ENCODE data around the gene LARP1.

LARP1 gene

DNA sequence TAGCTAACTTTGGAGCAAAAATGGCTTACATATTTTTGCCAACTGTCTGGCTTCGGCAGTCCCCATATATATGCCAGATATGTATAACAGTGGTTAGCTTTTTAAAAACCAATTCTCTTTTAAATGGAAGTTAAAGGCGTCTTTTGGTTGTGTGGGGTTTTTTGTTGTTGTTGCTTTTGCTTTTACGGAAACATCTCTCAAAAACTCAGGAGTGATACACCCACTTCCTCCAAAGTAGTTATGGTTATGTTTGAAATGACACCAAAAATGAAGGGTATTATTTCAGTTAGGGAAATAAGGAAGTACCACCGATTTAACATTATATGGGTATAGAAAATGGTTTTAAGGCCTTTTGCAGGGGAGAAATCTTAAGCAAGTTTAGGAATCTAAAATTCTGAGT lies 105.6 kb downstream of the LARP1 start:
- no peak for DNase-seq (ENCODE audit: low read depth, low spot score)
- peak overlapping the region; percentile 48; the same call in 1 of the 2 replicates for H3K27ac ChIP-seq
- peak overlapping the region; percentile 87 for H3K4me3 ChIP-seq
- TF ChIP-seq FOXP2 (optimal IDR thresholded peaks at IDR 0.05; ENCODE audit: control extremely low read depth, extremely low read length, insufficient read depth): no peak
- TF ChIP-seq POLR2AphosphoS5 (IDR thresholded peaks at IDR 0.05; ENCODE audit: borderline replicate concordance, low read depth, low read length): no peak
- no peak for TF ChIP-seq EZH2 (IDR thresholded peaks at IDR 0.05)
- peak overlapping the region; percentile 90 for H3K9ac ChIP-seq (ENCODE audit: insufficient read length)
- H3K36me3 ChIP-seq (ENCODE audit: insufficient read depth, low read length): peaks cover 40% of the 10 kb centered on the region
- no peaks in the 10 kb centered on the region for H3K9me3 ChIP-seq (ENCODE audit: low read depth, low read length)

DNA sequence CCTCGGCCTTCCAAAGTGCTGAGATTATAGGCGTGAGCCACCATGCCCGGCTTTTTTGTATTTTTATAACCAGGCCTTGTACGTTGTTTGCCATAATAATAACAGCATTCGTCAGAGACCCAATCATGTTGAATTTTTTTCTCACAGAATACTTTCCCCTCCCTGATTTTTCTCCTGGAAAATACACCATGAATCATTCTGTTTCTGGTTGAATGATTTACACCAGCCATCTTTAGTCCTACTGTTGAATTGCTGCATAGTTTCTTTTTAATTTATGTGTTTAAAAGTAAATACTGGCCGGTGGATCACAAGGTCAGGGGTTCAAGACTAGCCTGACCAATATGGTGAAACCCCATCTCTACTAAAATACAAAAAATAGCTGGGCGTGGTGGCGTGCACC lies 106.8 kb downstream of the LARP1 start:
- Histone ChIP-seq H3K9ac (ENCODE audit: insufficient read length) (no peak overlapping the region), H3K27ac (no peak overlapping the region), H3K36me3 (ENCODE audit: insufficient read depth, low read length) (peaks cover 51% of the 10 kb centered on the region), H3K9me3 (ENCODE audit: low read depth, low read length) (no peaks in the 10 kb centered on the region), H3K4me3 (no peak overlapping the region)
- TF ChIP-seq POLR2AphosphoS5 (IDR thresholded peaks at IDR 0.05; ENCODE audit: borderline replicate concordance, low read depth, low read length): no peak
- no peak for TF ChIP-seq FOXP2 (optimal IDR thresholded peaks at IDR 0.05; ENCODE audit: control extremely low read depth, extremely low read length, insufficient read depth)
- no peak for TF ChIP-seq EZH2 (IDR thresholded peaks at IDR 0.05)
- DNase-seq (ENCODE audit: low read depth, low spot score): no peak

DNA sequence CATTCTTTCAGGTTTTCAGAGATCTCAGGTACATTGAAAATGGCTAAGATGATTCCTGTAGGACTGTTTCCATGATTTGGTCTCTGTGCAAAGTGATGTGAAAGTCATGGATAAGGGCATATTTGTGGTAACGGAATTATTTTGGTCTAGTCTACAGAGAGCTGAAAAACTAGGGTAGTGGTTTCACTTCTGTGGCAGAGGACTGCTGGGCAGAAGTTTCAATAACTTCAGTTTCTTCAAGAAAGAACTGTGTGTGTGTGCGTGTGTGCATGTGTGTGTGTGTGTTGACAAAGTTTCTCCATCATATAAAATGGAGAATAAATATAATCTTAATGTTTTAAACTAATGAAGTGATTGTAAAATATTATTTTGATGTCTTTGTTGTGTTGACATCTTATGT lies 107.6 kb downstream of the LARP1 start:
- Histone ChIP-seq H3K4me3 (no peak overlapping the region), H3K9ac (ENCODE audit: insufficient read length) (no peak overlapping the region), H3K36me3 (ENCODE audit: insufficient read depth, low read length) (peaks cover 58% of the 10 kb centered on the region), H3K27ac (no peak overlapping the region), H3K9me3 (ENCODE audit: low read depth, low read length) (no peaks in the 10 kb centered on the region)
- DNase-seq (ENCODE audit: low read depth, low spot score): no peak
- TF ChIP-seq EZH2 (IDR thresholded peaks at IDR 0.05) (no peak), POLR2AphosphoS5 (IDR thresholded peaks at IDR 0.05; ENCODE audit: borderline replicate concordance, low read depth, low read length) (no peak)

DNA sequence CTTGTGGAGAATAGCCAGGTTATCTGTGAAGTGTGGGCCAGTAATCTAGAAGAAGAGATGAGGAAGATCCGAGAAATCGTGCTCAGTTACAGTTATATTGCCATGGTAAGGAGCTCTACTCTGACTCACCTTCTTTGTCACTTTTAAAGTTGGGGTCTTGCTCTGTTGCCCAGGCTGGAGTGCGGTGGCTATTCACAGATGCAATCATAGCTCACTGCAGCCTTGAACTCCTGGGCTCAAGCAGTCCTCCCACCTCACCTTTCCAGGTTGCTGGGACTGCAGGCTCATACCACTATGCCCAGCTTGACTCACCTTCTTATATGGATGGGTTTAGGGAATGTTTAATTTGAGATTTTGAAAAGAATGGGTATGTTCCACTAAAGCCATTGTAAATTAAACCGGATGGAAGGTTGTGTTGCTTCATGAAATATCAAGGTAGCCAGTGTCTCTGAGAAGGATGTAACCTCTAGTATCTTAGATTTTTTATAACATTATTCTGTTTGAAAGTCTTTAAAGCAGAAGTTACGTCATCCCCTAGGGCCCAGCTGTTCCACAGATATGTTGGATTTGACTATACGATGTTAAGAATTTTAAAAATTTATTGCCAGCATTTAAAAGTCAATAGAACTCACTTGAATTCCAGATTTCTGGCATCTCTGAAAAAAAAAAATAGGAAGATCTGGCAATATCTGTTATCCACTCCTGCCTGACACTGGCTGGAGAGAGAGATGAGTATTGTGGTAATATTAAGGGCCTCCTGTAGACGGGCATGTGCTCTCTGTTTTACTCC lies 108.3 kb downstream of the LARP1 start:
- Histone ChIP-seq H3K27ac (0 out of 2 replicates have a peak overlapping the region, but pooled peaks have one; percentile 25), H3K4me3 (no peak overlapping the region), H3K9ac (ENCODE audit: insufficient read length) (no peak overlapping the region), H3K9me3 (ENCODE audit: low read depth, low read length) (no peaks in the 10 kb centered on the region), H3K36me3 (ENCODE audit: insufficient read depth, low read length) (peaks cover 59% of the 10 kb centered on the region)
- DNase-seq (ENCODE audit: low read depth, low spot score): no peak
- no peak for TF ChIP-seq EZH2 (IDR thresholded peaks at IDR 0.05)
- no peak for TF ChIP-seq POLR2AphosphoS5 (IDR thresholded peaks at IDR 0.05; ENCODE audit: borderline replicate concordance, low read depth, low read length)

DNA sequence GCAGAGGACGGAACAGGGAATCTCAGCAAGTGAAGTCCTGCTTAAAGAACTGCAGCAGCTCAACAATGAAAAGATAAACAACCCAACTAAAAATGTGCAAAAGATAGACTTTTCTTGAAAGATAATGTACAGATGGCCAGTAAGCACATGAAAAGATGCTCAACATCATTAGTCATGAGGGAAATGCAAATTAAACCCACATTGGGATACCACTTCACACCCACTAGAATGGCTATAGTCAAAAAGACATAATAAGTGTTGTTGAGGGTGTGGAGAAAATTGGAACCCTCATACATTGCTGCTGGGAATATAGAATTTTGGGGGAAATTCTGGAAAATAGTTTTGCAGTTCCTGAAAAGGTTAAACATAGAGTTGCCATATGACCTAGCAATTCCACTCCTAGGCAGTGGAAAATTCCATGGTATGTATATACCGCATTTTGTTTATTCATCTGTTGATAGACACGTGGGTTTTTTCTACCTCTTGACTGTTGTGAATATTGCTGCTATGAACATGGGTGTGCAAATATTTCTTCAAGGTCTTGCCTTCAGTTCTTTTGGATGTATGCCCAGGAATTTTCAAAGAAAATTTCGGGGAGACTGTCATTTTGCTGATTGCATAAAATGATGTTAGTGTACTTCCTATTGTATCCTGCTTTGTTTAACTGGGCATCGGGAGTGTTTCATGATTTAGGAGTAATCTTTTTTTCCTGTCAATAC lies 110.4 kb downstream of the LARP1 start:
- H3K4me3 ChIP-seq: no peak overlapping the region
- TF ChIP-seq FOXP2 (optimal IDR thresholded peaks at IDR 0.05; ENCODE audit: control extremely low read depth, extremely low read length, insufficient read depth) (no peak), POLR2AphosphoS5 (IDR thresholded peaks at IDR 0.05; ENCODE audit: borderline replicate concordance, low read depth, low read length) (no peak), EZH2 (IDR thresholded peaks at IDR 0.05) (no peak)

DNA sequence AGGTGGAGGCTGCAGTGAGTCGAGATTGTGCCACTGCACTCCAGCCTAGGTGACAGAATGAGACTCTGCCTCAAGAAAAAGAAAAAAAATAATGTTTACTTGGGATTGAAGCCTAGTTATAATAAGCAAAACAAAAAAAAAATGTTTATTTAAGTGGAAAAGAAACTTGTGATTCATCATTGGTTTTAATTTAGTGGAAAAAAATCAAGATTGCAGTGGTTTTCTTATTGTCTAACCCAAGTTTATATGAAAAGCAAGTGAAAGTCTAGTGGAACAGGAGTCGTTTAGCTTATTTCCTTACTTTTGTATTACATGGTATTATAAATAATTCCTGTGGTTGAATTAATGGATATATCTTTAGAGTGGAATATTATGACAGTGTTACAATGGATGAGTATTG lies 111.7 kb downstream of the LARP1 start:
- Histone ChIP-seq H3K36me3 (ENCODE audit: insufficient read depth, low read length) (peaks cover 77% of the 10 kb centered on the region), H3K9ac (ENCODE audit: insufficient read length) (no peak overlapping the region), H3K9me3 (ENCODE audit: low read depth, low read length) (no peaks in the 10 kb centered on the region), H3K27ac (peak overlapping the region; percentile 42; the same call in 1 of the 2 replicates), H3K4me3 (no peak overlapping the region)
- no peak for DNase-seq (ENCODE audit: low read depth, low spot score)
- TF ChIP-seq FOXP2 (optimal IDR thresholded peaks at IDR 0.05; ENCODE audit: control extremely low read depth, extremely low read length, insufficient read depth): no peak

More for the DNA sequence above, 110.4 kb downstream of the LARP1 start:
- Histone ChIP-seq H3K9ac (ENCODE audit: insufficient read length) (no peak overlapping the region), H3K9me3 (ENCODE audit: low read depth, low read length) (no peaks in the 10 kb centered on the region), H3K27ac (0 out of 2 replicates have a peak overlapping the region, but pooled peaks have one; percentile 3), H3K36me3 (ENCODE audit: insufficient read depth, low read length) (peaks cover 71% of the 10 kb centered on the region)
- DNase-seq (ENCODE audit: low read depth, low spot score): no peak
